Thoracic aorta (tissue), 2 donors: Measurements from ENCODE around the gene AFAP1L2. TPM values are rescaled to one million over a fixed set of nuclear protein-coding genes. Genes with fewer than 3 reads are reported as not detected.

Experiments
- ATAC-seq: fragments of 150-250 bp; one replicate; pipeline ENCODE4 v1.8.0; 2017; ENCODE audit warnings: low read depth; ENCODE audit not compliant: insufficient number of reproducible peaks, low FRiP score
- DNase-seq: peaks from one replicate; pipeline ENCODE4 v3.0.0-alpha.2; 2020; ENCODE audit warnings: low spot score
- H3K27ac ChIP-seq, 2 donors: fragments of 200-600 bp; sonication (generic); 1 replicate in 1 of 2; 2 replicates in 1 of 2; pipeline ENCODE4 v1.5.1; 2016; ENCODE audit warnings: mild to moderate bottlenecking in 2 of 2, moderate library complexity in 2 of 2
- H3K27me3 ChIP-seq: fragments of 200-600 bp; sonication (generic); replicated peaks from 2 replicates; pipeline ENCODE4 v1.6.0; 2016; ENCODE audit warnings: mild to moderate bottlenecking; ENCODE audit not compliant: insufficient read depth
- H3K36me3 ChIP-seq: fragments of 200-600 bp; sonication (generic); one replicate; pipeline ENCODE4 v1.5.1; 2016
- H3K4me1 ChIP-seq, 2 donors: fragments of 200-600 bp; sonication (generic); 1 replicate in 1 of 2; 2 replicates in 1 of 2; pipeline versions ENCODE4 v1.5.1 to v1.6.0; 2016; ENCODE audit warnings: low read depth in 2 of 2, mild to moderate bottlenecking in 1 of 2; ENCODE audit not compliant: control insufficient read depth in 1 of 2
- H3K4me3 ChIP-seq: fragments of 200-600 bp; sonication (generic); 2 replicates; pipeline ENCODE4 v1.5.1; 2016; ENCODE audit warnings: mild to moderate bottlenecking
- H3K9me3 ChIP-seq: fragments of 200-600 bp; sonication (generic); 2 replicates; pipeline ENCODE4 v1.5.1; 2016
- total RNA-seq, 2 donors: library from RNA; depleted of rRNA; stranded (reverse); fragments of >200 nt; gene quantifications; one replicate each; pipeline versions ENCODE4 v1.1.0 to v1.2.3, GENCODE V29; 2016
- TF ChIP-seq, protein P1 (sequence below): fragments of 200-600 bp; sonication (generic); IDR thresholded peaks from one replicate; pipeline ENCODE4 v1.5.1; 2019; ENCODE audit warnings: antibody characterized with exemption

The AFAP1L2 gene
- total RNA-seq, 2 donors from 2014 or later = 7.7 to 13.3 TPM

DNA sequence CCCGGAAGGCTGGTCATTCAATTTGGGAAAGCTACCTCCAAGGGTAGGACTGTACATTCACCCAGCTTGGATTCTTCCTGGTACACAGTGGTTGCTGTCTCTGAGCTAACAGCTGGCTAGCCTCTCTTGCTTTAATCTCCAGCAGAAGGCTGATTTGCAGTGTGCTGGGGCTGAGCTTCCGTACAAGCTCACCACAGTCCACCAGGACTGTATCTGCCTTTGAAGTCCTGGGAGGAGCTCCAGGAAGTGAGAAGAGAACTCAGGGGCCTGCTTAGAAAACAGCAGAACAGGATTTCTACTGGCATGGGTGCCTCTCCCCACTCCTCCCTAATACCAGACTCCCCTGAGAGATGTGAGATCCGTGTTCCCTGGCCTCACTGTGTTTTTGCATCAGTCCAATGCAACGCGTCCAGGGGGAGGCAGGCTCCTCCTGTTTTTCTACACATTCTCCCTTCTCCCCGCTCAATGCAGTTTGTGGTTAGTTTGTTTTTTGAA lies 6.6 kb downstream of the AFAP1L2 start:
- H3K4me3 ChIP-seq = peak overlapping the region; percentile 42
- peak overlapping the region in 1 of 2 donors; percentile 22 for H3K27ac ChIP-seq
- no peak for DNase-seq
- H3K9me3 ChIP-seq = no peaks in the 10 kb centered on the region
- TF ChIP-seq, protein P1, sequence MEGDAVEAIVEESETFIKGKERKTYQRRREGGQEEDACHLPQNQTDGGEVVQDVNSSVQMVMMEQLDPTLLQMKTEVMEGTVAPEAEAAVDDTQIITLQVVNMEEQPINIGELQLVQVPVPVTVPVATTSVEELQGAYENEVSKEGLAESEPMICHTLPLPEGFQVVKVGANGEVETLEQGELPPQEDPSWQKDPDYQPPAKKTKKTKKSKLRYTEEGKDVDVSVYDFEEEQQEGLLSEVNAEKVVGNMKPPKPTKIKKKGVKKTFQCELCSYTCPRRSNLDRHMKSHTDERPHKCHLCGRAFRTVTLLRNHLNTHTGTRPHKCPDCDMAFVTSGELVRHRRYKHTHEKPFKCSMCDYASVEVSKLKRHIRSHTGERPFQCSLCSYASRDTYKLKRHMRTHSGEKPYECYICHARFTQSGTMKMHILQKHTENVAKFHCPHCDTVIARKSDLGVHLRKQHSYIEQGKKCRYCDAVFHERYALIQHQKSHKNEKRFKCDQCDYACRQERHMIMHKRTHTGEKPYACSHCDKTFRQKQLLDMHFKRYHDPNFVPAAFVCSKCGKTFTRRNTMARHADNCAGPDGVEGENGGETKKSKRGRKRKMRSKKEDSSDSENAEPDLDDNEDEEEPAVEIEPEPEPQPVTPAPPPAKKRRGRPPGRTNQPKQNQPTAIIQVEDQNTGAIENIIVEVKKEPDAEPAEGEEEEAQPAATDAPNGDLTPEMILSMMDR = no peak
- no peak for ATAC-seq
- H3K4me1 ChIP-seq = peaks cover under 1 to 16% of the 10 kb centered on the region in 2 donors
- no peaks in the 10 kb centered on the region for H3K27me3 ChIP-seq
- no peaks in the 10 kb centered on the region for H3K36me3 ChIP-seq

DNA sequence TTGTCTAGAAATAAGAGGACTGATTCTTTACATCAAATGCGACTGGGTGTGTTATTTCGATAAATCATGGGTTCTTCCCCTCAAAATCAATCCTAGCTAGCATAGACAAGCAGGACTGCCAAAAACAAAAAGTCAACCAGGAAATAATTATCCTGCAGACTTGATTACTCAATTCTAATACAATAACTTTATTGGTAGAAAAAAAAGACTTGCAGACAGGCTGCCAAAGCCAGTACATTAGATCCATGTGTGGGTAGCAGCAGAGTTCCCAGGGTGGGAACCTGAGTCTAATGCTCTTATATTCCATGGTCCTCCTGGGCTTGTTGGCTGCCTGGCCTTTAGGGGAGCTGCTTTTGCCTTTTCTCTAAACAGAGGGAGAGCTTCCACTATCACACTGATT lies 7.8 kb downstream of the AFAP1L2 start:
- H3K36me3 ChIP-seq = no peaks in the 10 kb centered on the region
- no peak overlapping the region for H3K27ac ChIP-seq
- TF ChIP-seq, protein P1 = no peak
- ATAC-seq (no peak), DNase-seq (no peak)
- H3K4me1 ChIP-seq = peaks cover 5 to 11% of the 10 kb centered on the region in 2 donors
- no peaks in the 10 kb centered on the region for H3K9me3 ChIP-seq
- no peak overlapping the region for H3K4me3 ChIP-seq
- no peaks in the 10 kb centered on the region for H3K27me3 ChIP-seq

DNA sequence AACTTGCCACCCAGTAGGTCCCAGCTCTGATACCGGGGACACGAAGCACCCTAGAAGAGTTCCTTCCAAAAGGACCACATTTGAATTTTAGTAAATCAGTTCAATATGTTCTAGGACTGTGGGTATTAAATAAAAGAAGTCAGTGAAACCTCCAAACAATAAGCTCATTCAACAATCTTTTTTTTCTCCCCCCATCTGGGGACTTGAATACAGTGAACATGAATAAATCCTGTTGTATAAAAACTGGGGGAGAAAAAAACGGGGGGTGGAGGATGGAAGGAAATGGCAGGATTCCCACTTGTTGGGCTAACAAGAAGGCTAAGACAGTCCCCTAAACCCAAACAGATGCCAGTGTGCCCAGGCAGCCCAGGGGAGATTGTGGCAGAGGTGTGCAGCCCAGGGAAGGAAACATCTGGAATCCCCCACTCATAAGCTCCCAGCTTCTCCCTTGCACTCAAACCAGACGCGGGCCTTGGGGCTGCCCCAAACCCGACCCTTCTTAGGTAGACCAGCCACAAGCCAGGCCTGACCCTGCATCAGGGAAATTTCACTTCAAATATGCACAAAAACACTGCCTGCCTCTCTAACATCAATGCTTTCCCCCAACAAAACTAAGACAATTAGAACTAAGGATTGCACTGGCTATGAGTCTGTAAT lies 8.8 kb downstream of the AFAP1L2 start:
- Histone ChIP-seq H3K36me3 (no peaks in the 10 kb centered on the region), H3K9me3 (no peaks in the 10 kb centered on the region), H3K27me3 (no peaks in the 10 kb centered on the region), H3K4me3 (no peak overlapping the region), H3K4me1 (peaks cover 5 to 11% of the 10 kb centered on the region in 2 donors), H3K27ac (no peak overlapping the region)
- DNase-seq (no peak), ATAC-seq (no peak)
- TF ChIP-seq, protein P1 = no peak

DNA sequence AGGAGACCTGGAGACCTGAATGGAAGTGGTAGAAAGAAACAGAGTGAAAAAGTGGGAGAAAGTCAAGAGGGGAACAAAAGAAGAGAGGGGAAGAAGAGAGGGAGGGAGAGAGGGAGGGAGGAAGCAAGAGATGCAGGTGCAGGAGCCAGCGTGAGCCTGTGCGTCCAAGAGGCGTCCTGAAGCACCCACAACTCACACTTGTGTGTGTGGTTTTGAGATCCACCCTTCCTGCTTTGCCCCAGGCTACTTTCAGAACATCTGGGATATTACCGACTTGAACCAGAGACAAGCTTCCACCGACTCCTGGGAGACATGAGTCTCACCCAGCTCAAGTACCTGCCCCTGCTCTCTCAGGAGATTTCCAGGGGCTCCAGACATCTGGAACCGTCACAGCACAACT lies 9.8 kb downstream of the AFAP1L2 start:
- no peaks in the 10 kb centered on the region for H3K36me3 ChIP-seq
- ATAC-seq (no peak), DNase-seq (no peak)
- H3K4me1 ChIP-seq = peaks cover 10 to 18% of the 10 kb centered on the region in 2 donors
- H3K4me3 ChIP-seq = no peak overlapping the region
- no peak overlapping the region for H3K27ac ChIP-seq
- TF ChIP-seq, protein P1 = no peak
- H3K9me3 ChIP-seq = no peaks in the 10 kb centered on the region
- H3K27me3 ChIP-seq = no peaks in the 10 kb centered on the region

DNA sequence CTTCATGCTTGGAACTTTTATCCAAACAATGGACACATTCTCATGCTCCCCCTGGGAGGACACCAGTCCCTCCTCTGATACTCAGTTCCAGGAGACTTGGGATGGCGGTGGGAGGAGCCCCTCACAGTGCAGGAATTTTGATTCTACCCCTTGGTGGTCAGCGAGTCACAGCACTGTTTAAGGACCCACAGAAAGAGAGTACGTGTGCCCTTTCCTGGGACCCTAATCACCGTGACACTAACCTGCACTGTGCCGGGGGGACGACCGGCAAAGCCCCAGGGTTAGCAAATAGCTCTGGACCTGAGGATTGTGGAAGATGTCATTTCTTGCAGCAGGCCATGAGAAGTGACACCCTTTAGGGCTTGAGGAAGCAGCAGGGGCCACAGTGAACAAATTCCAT lies 10.4 kb downstream of the AFAP1L2 start:
- peaks cover 15 to 23% of the 10 kb centered on the region in 2 donors for H3K4me1 ChIP-seq
- DNase-seq = no peak

More for the DNA sequence above, 10.4 kb downstream of the AFAP1L2 start:
- Histone ChIP-seq H3K27me3 (no peaks in the 10 kb centered on the region), H3K27ac (peak overlapping the region in 1 of 2 donors; percentile 48), H3K36me3 (no peaks in the 10 kb centered on the region), H3K4me3 (peak overlapping the region; percentile 32), H3K9me3 (no peaks in the 10 kb centered on the region)
- TF ChIP-seq, protein P1 = no peak
- no peak for ATAC-seq
